HG03175 (cell line): ENCODE measurements around the gene KLHDC7A.

Source experiments
- ATAC-seq: cut with Tn5 transposase; IDR thresholded peaks from one replicate; pipeline ENCODE4 v1.9.1; 2021; ENCODE audit warnings: mild to moderate bottlenecking, moderate library complexity; ENCODE audit not compliant: unreplicated experiment

KLHDC7A gene

GRCh38 chr1:18501833-18502232, 21.1 kb downstream of the KLHDC7A start:
- ATAC-seq = no peak

- no peak for ATAC-seq
Measured at GRCh38 chr1:18504609-18505008, 23.9 kb downstream of the KLHDC7A start.

GRCh38 chr1:18505666-18506065, 24.9 kb downstream of the KLHDC7A start:
- ATAC-seq = no peak

GRCh38 chr1:18508084-18508483, 27.4 kb downstream of the KLHDC7A start:
- ATAC-seq = no peak

- ATAC-seq = no peak
Measured at GRCh38 chr1:18511149-18511873, 30.6 kb downstream of the KLHDC7A start.

GRCh38 chr1:18511874-18512150, 31.1 kb downstream of the KLHDC7A start:
- no peak for ATAC-seq

GRCh38 chr1:18512883-18513282, 32.2 kb downstream of the KLHDC7A start:
- no peak for ATAC-seq

GRCh38 chr1:18513995-18514394, 33.3 kb downstream of the KLHDC7A start:
- no peak for ATAC-seq

GRCh38 chr1:18515120-18515667, 34.5 kb downstream of the KLHDC7A start:
- no peak for ATAC-seq

- no peak for ATAC-seq
Measured at GRCh38 chr1:18516473-18516872, 35.7 kb downstream of the KLHDC7A start.

- no peak for ATAC-seq
Measured at GRCh38 chr1:18526436-18527275, 45.9 kb downstream of the KLHDC7A start.

- ATAC-seq = no peak
Measured at GRCh38 chr1:18527514-18527913, 46.8 kb downstream of the KLHDC7A start.

- no peak for ATAC-seq
Measured at GRCh38 chr1:18527921-18528320, 47.2 kb downstream of the KLHDC7A start.

GRCh38 chr1:18528616-18529015, 47.9 kb downstream of the KLHDC7A start:
- no peak for ATAC-seq

GRCh38 chr1:18529714-18530113, 49.0 kb downstream of the KLHDC7A start:
- ATAC-seq = no peak

- no peak for ATAC-seq
Measured at GRCh38 chr1:18530587-18531502, 50.1 kb downstream of the KLHDC7A start.

- no peak for ATAC-seq
Measured at GRCh38 chr1:18531503-18531845, 50.7 kb downstream of the KLHDC7A start.

- ATAC-seq = no peak
Measured at GRCh38 chr1:18532390-18533170, 51.9 kb downstream of the KLHDC7A start.

- no peak for ATAC-seq
Measured at GRCh38 chr1:18533259-18533658, 52.5 kb downstream of the KLHDC7A start.

GRCh38 chr1:18534810-18535205, 54.1 kb downstream of the KLHDC7A start:
- no peak for ATAC-seq
